NCI-H1436 treated with DMSO at 0.1 percent for 48 hours (cell line): Measurements from ENCODE around the gene MR1.
"Not testable (repeated sequence)": the region's sequence is repeated elsewhere in the genome, so short reads cannot be mapped to it uniquely, and the experiment has no call there.

Experiments used
- DNase-seq: peaks from one replicate; lab custom pipeline; 2025; lab: John Stamatoyannopoulos, UW

MR1 gene

DNA sequence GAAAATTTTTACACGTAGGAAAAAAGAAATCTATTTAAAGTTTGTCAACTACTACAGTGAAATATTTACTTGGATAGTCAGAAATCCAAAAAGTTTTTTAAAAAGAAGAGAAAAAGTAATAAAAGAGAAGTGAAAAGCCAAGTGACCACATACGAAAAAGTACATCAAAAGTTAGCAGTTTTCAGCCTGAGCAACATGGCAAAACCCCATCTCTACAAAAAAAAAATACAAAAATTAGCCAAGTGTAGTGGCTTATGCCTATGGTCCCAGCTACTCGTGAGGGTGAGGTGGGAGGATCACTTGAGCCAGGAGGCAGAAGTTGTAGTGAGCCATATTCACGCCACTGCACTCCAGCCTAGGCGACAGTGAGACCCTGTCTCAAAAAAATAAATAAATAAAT lies 5.2 kb upstream of the MR1 start:
- DNase-seq, result no peak

DNA sequence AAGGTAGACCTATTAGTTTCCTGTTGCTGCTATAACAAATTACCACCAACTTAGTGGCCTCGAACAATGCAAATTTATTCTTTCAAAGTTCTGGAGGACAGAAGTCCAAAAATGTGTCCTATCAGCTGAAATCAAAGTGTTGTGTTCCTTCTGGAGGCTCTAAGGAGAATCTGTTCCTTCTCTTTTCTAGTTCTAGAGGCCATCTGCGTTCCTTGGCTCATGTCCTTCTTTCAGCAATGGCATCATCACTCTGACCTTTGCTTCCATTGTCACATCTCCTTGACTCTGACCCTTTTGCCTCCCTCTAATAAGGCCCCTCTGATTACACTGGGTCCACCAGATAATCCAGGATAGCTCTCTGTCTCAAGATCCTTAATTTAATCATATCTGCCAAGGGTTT lies 1.2 kb upstream of the MR1 start:
- DNase-seq, result no peak

GRCh38 chr1:181033128-181033798 lies 520 bp upstream of the MR1 start:
- no peak for DNase-seq

DNA sequence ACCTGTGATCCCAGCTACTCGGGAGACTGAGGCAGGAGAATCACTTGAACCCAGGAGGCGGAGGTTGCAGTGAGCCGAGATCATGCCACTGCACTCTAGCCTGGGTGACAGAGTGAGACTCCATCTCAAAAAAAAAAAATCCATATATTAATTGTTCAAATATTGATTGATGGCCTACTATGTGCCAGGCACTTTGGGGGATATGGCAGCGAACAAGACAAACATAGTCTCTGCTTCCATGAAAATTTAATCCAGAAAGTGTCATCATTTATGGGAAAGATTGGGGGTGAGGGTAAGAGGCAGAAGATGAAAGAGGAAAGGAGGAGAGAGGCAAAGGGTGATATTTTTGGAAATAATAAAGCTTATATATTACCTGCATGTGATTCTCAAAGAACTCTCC lies 1.4 kb downstream of the MR1 start:
- DNase-seq, result not testable (repeated sequence)

DNA sequence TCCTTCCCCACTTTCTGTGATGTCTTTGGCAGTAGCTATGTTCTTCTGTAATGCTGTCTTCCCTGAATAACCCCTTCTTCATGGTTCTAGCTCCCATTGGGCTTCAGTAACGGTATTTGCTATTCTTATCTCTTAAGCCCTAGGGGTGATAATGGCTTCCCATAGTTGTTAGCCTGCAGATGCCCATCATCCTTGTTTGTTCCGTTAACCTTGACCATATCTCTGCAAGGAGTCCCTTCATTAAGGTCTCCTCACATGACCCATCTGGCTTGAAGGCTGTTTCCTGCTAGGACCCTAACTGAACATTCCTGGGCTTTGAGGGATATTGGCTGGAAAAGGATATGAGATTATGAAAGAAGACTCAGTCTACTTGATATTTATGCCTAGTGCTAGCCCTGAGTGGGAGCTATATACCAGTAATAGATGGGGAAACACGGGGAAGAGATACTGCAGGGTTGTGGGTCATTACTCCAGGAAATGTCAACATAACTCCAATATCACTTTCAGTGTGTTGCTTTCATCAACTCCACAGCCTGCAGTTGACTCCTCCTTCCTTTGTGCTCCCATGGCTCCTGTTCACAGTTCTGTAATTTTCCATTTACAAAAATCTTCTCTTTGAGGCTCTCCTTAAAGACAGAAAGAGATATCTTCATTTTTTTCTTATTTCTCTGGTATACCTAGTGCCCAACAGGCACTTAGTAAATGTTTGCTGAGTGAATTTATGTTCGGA lies 2.5 kb downstream of the MR1 start:
- no peak for DNase-seq

DNA sequence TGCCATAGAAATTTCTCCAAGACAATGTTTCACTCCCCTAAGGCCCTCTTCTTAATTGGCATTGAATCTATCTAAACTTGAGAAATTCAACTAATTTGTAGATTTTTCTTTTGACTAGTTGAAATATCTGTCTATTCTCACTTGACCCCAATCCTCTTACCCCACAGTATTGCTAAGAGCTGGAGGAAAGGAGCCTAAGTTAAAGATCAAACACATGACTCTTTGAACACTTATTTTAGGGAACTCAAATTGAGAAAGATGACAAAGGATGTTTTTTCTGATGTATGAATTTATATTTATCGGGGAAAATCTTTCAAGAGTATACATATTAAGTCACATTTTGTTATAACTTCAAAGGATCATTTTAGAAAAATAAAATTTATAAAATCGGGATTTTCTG lies 3.6 kb downstream of the MR1 start:
- DNase-seq, result no peak

DNA sequence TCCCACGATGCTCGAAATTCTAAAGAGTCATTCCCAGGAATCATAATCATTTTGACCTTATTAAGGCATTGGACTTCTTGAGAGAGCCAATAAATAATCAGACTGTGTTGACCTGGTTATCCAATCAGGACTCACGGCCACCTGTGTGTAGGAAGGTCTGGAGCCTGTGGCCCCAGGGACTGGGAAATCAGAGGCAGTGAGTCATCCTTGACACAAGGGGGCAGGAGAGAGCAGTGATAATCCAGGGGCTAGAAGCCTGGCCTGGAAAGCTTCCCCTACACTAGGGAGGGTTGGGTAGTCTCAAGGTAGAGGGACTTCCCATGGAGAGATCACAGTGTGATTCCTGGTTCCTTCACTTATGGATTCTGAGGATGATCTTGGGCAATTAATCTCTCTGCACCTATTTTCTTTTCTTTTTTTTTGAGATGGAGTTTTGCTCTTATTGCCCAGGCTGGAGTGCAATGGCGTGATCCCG lies 4.7 kb downstream of the MR1 start:
- peak; percentile 17 for DNase-seq

DNA sequence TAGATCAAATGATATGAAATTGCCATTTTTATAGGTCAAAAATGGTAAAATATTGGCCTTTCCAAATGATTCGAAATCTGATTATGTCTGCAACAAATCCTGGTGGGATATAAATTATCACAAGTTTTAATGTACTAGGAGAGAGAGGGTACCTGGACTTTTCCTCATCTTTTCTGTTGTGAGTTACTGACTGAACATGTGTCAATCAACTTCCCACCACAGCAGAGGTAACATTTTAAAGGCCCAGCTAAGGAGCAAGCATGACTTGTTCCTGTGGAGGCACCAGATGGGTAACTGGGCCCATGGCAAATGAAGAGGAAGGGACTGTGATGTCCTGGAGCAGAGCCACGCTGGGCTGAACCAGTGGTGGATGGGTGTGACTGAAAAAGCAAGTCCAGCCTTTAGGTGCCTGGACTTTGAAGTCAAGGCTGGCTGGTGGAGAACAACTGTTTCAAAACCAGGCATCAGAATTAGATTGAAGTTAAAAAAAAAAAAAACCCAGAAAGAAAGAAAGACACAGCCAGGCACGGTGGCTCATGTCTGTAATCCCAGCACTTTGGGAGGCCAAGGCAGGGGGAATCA lies 6.6 kb downstream of the MR1 start:
- DNase-seq, result no peak

GRCh38 chr1:181043025-181043888 lies 9.5 kb downstream of the MR1 start:
- no peak for DNase-seq

- DNase-seq, result no peak
Observed at GRCh38 chr1:181044449-181044966, 10.7 kb downstream of the MR1 start.

DNA sequence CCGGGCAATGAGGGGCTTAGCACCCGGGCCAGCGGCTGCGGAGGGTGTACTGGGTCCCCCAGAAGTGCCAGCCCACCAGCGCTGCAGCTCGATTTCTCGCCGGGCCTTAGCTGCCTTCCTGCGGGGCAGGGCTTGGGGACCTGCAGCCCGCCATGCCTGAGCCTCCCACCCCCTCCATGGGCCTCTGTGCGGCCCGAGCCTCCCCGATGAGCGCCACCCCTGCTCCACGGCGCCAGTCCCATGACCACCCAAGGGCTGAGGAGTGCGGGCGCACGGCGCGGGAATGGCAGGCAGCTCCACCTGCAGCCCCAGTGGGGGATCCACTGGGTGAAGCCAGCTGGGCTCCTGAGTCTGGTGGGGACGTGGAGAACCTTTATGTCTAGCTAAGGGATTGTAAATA lies 12.2 kb downstream of the MR1 start:
- DNase-seq, result not testable (repeated sequence)

- DNase-seq, result no peak
Observed at GRCh38 chr1:181049378-181049777, 15.6 kb downstream of the MR1 start.

- no peak for DNase-seq
Observed at GRCh38 chr1:181050922-181051321, 17.1 kb downstream of the MR1 start.

- DNase-seq, result no peak
Observed at GRCh38 chr1:181056560-181056959, 22.8 kb downstream of the MR1 start.

DNA sequence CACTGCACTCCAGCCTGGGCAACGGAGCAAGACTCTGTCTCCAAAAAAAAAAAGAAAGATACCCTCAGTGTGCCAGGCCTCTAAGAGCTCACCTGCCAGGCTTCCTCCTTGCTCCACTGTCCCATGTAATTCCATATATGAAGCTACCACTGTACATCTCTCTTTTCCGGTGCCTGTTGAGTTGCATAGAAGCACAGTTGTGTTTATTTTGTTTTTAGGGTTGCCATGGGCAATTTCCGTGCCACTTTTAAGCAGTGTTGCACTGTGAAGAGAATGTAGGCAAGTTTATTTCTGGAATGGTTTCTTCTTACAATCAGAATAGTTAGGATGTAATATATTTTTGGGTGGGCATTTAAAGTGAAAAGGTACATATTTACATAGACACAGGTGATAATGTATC lies 23.3 kb downstream of the MR1 start:
- no peak for DNase-seq

GRCh38 chr1:181059435-181059834 lies 25.7 kb downstream of the MR1 start:
- no peak for DNase-seq

- DNase-seq, result no peak
Observed at GRCh38 chr1:181060066-181060465, 26.3 kb downstream of the MR1 start.

DNA sequence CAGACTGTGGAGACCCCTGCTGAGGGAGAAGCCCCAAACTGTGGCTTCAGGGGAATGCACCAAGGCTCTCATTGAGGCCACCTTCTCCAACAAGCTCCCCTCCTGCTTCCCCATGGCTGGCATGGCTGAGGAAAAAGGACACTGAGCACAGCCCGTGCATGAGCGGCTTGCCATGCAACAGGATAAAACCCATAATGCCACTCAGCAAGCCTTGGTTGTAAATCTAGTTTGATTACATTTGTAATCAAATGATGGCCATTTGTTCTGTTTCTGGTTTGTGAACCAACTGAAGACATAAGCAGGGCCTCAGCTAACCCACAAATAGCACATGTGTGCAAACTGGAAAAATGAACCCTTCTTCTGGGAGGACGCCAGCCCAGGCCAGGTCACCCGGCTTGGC lies 27.2 kb downstream of the MR1 start:
- not testable (repeated sequence) for DNase-seq

GRCh38 chr1:181061487-181061886 lies 27.7 kb downstream of the MR1 start:
- DNase-seq, result no peak

DNA sequence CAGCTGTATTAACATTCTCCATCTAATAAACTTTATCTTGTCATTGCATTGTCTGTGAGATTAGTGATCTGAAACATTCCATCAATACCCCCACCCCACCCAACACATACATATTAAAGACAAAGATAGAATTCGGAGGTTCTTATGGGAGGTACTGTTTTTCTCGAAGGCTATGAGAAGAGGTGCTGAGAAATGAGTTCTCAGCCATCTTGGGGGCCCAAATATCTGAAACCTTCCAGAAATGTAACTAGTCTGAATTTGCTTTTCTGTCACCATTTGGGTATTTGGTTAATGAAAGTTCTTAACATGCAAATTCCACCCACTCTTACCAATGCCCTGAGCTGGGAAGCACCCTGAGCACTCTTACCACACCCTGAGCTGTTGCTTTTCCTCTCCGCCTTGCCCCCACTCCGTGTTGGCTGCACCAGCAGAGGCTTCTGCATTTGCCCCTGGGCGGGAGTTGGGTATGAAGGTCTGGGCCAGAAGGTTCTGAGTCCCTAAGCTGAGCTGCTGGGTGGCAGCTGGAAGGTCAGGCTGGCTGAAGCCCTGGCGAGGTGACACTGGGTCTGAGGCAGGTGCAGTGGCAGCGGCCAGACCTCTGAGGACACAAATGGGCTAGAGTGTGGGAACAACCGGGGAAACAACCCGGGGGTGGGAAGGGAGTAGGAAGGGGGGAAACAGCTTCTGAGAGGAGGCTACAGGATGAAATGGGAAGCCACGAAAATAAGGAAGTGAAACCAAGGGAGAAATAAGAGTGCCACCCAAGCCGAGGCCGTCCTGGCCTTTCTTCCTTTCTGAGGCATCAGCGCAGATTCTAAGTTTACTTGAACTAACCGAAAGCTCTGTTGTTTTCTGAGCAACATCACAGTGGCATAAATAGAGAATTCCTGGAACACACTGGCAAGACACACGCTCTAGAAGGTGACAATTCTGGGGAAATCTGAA lies 28.4 kb downstream of the MR1 start:
- no peak for DNase-seq

DNA sequence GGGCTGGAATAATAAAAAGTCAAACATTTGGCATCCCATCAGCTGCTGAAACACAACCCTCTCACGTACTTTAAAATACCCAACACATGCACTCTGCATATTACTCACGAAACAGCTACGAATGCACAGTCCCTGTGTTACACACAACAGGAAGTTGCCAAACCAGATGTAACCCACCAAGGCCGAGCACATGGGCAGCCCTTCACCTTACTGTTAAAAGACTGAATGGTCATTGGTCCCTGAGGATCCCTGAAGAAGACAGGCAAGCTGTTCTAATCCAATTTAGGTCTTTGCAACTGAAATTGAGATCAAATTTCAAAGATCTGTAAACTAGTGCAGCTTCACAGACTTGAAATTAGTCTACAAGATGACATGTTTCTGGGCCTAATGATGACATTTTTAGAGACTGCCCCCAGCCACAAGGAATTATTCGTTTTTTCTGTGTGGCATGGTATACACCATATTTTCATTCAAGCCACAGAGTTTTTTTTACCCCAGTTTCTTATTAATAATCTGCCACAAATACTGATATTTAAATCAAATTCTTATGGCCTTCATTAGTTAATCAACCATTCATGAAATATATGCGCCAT lies 29.1 kb downstream of the MR1 start:
- no peak for DNase-seq
